Measurements from ENCODE around the gene UQCC3. TPM values are rescaled to one million over a fixed set of nuclear protein-coding genes. Genes with fewer than 3 reads are reported as not detected.
A peak's percentile ranks its signal among the peaks of the same experiment; 100 is the strongest.

Gene UQCC3
- total and polyA plus RNA-seq, 2 of the 13 experiments (the other 11 are each of a cell fraction or from before 2014, with no cell fraction given), result 7.7 to 16.0 TPM

- no peak for TF ChIP-seq MAFG (CRISPR knock-in tag; IDR thresholded peaks at IDR 0.05)
- TF ChIP-seq MYNN (CRISPR knock-in tag; IDR thresholded peaks at IDR 0.05; ENCODE audit: low read depth), result peak; percentile 85; the same call in 1 of the 2 replicates
- TF ChIP-seq ISL2 (CRISPR knock-in tag; IDR thresholded peaks at IDR 0.05), result peak; percentile 38; the same call in 1 of the 2 replicates
- TF ChIP-seq ZBTB4 (CRISPR knock-in tag; IDR thresholded peaks at IDR 0.05; ENCODE audit: borderline replicate concordance), result peak; percentile 58; the same call in 1 of the 2 replicates
- TF ChIP-seq MZF1 (CRISPR knock-in tag; IDR thresholded peaks at IDR 0.05; ENCODE audit: borderline replicate concordance), result no peak
- TF ChIP-seq ZNF280D (CRISPR knock-in tag; IDR thresholded peaks at IDR 0.05), result peak; percentile 64; the same call in 1 of the 2 replicates
- no peak for TF ChIP-seq ZNF672 (CRISPR knock-in tag; IDR thresholded peaks at IDR 0.05)
- TF ChIP-seq ZNF598 (CRISPR knock-in tag; IDR thresholded peaks at IDR 0.05; ENCODE audit: borderline replicate concordance), result peak; percentile 74
- TF ChIP-seq FOXJ3 (CRISPR knock-in tag; IDR thresholded peaks at IDR 0.05; ENCODE audit: borderline replicate concordance), result no peak
- no peak for TF ChIP-seq ATRX (CRISPR knock-in tag; IDR thresholded peaks at IDR 0.05; ENCODE audit: borderline replicate concordance)
- TF ChIP-seq HNF4G (IDR thresholded peaks at IDR 0.05; ENCODE audit: borderline replicate concordance, low read depth, low read length), result no peak
- peak; percentile 45; the same call in 1 of the 2 replicates for TF ChIP-seq HNF4G (CRISPR knock-in tag; IDR thresholded peaks at IDR 0.05; ENCODE audit: borderline replicate concordance, low read depth)
- 0 out of 4 replicates have a peak, but pooled peaks of 1 of the 2 experiments have one; percentile 15 for TF ChIP-seq ATF4 (CRISPR knock-in tag; IDR thresholded peaks at IDR 0.05)
- no peak for TF ChIP-seq AHR (CRISPR knock-in tag; IDR thresholded peaks at IDR 0.05)
- no peak for TF ChIP-seq SAFB2 (CRISPR knock-in tag; IDR thresholded peaks at IDR 0.05; ENCODE audit: borderline replicate concordance, low read depth)
- peak; percentile 79; the same call in 1 of the 2 replicates for TF ChIP-seq THAP7 (CRISPR knock-in tag; IDR thresholded peaks at IDR 0.05)
- no peak for TF ChIP-seq DNMT1 (CRISPR knock-in tag; IDR thresholded peaks at IDR 0.05)
- TF ChIP-seq ONECUT2 (CRISPR knock-in tag; IDR thresholded peaks at IDR 0.05), result peak; percentile 14; the same call in 1 of the 2 replicates
- no peak for TF ChIP-seq ZBTB42 (CRISPR knock-in tag; IDR thresholded peaks at IDR 0.05)
These were observed 7.6 kb downstream of the UQCC3 start, which contains the start of gene UBXN1 (continued) for GRCh38 chr11:62678770-62679696.
